HG03045 (cell line): ENCODE data around the gene KRT75.
"Not testable (repeated sequence)": the region's sequence is repeated elsewhere in the genome, so short reads cannot be mapped to it uniquely, and the experiment has no call there.

Source experiments
- ATAC-seq: cut with Tn5 transposase; IDR thresholded peaks from one replicate; pipeline ENCODE4 v1.9.1; 2021; ENCODE audit warnings: mild to moderate bottlenecking, moderate library complexity; ENCODE audit not compliant: unreplicated experiment

Gene KRT75

GRCh38 chr12:52418576-52419110 lies 15.5 kb downstream of the KRT75 start:
- no peak for ATAC-seq

- ATAC-seq: no peak
These were observed 16.4 kb downstream of the KRT75 start for GRCh38 chr12:52417740-52418139.

GRCh38 chr12:52416795-52417194 lies 17.4 kb downstream of the KRT75 start:
- ATAC-seq: no peak

GRCh38 chr12:52415870-52416750 lies 18.1 kb downstream of the KRT75 start:
- no peak for ATAC-seq

GRCh38 chr12:52414936-52415335 lies 19.2 kb downstream of the KRT75 start:
- no peak for ATAC-seq

GRCh38 chr12:52413782-52414345 lies 20.3 kb downstream of the KRT75 start:
- no peak for ATAC-seq

- ATAC-seq: no peak
These were observed 21.0 kb downstream of the KRT75 start for GRCh38 chr12:52413202-52413601.

- no peak for ATAC-seq
These were observed 22.4 kb downstream of the KRT75 start for GRCh38 chr12:52411815-52412214.

- ATAC-seq: not testable (repeated sequence)
These were observed 23.5 kb downstream of the KRT75 start for GRCh38 chr12:52410589-52411248.

- ATAC-seq: no peak
These were observed 26.3 kb downstream of the KRT75 start for GRCh38 chr12:52407918-52408317.

- ATAC-seq: no peak
These were observed 28.2 kb downstream of the KRT75 start, which contains the start of gene KRT82 for GRCh38 chr12:52405922-52406385. Gene KRT82 (minus strand): TSS chr12:52406335. CDS start chr12:52406277, 58 bp downstream.

- no peak for ATAC-seq
These were observed 29.2 kb downstream of the KRT75 start for GRCh38 chr12:52404951-52405350.

GRCh38 chr12:52403561-52403960 lies 30.6 kb downstream of the KRT75 start:
- no peak for ATAC-seq

- ATAC-seq: no peak
These were observed 31.2 kb downstream of the KRT75 start for GRCh38 chr12:52402873-52403540.

- ATAC-seq: no peak
These were observed 31.8 kb downstream of the KRT75 start for GRCh38 chr12:52402377-52402776.

- ATAC-seq: no peak
These were observed 32.2 kb downstream of the KRT75 start for GRCh38 chr12:52401926-52402325.

- ATAC-seq: no peak
These were observed 32.6 kb downstream of the KRT75 start for GRCh38 chr12:52401526-52401925.

GRCh38 chr12:52400906-52401305 lies 33.3 kb downstream of the KRT75 start:
- no peak for ATAC-seq

GRCh38 chr12:52399756-52400155 lies 34.4 kb downstream of the KRT75 start:
- ATAC-seq: no peak

GRCh38 chr12:52398176-52398575 lies 36.0 kb downstream of the KRT75 start:
- ATAC-seq: no peak

- ATAC-seq: no peak
These were observed 37.5 kb downstream of the KRT75 start for GRCh38 chr12:52396656-52397055.
